GM06990 (cell line): ENCODE results near the gene DNAJB5.
"Not testable (repeated sequence)": the region's sequence is repeated elsewhere in the genome, so short reads cannot be mapped to it uniquely, and the experiment has no call there.

Experiments
- DNase-seq: peaks from one replicate; pipeline ENCODE4 v3.0.0-alpha.2; 2011; ENCODE audit not compliant: insufficient read length; ENCODE audit errors: extremely low read depth
- H3K27me3 ChIP-seq: replicated peaks from 2 replicates; pipeline ENCODE4 v1.6.0; 2011; ENCODE audit warnings: low read length; ENCODE audit not compliant: control insufficient read depth, insufficient read depth
- H3K36me3 ChIP-seq: 2 replicates; pipeline ENCODE4 v1.5.1; 2011; ENCODE audit warnings: low read length; ENCODE audit not compliant: control insufficient read depth, insufficient read depth
- H3K4me3 ChIP-seq: replicated peaks from 2 replicates; pipeline ENCODE4 v1.5.1; 2011; ENCODE audit warnings: low read depth, mild to moderate bottlenecking, control low read depth, low read length
- TF ChIP-seq, protein P1 (sequence below): IDR thresholded peaks from 2 replicates; pipeline ENCODE4 v1.5.1; 2011; ENCODE audit warnings: low read length, control low read depth, mild to moderate bottlenecking, inconsistent platforms; ENCODE audit not compliant: insufficient read depth, poor library complexity, severe bottlenecking

Gene DNAJB5

DNA sequence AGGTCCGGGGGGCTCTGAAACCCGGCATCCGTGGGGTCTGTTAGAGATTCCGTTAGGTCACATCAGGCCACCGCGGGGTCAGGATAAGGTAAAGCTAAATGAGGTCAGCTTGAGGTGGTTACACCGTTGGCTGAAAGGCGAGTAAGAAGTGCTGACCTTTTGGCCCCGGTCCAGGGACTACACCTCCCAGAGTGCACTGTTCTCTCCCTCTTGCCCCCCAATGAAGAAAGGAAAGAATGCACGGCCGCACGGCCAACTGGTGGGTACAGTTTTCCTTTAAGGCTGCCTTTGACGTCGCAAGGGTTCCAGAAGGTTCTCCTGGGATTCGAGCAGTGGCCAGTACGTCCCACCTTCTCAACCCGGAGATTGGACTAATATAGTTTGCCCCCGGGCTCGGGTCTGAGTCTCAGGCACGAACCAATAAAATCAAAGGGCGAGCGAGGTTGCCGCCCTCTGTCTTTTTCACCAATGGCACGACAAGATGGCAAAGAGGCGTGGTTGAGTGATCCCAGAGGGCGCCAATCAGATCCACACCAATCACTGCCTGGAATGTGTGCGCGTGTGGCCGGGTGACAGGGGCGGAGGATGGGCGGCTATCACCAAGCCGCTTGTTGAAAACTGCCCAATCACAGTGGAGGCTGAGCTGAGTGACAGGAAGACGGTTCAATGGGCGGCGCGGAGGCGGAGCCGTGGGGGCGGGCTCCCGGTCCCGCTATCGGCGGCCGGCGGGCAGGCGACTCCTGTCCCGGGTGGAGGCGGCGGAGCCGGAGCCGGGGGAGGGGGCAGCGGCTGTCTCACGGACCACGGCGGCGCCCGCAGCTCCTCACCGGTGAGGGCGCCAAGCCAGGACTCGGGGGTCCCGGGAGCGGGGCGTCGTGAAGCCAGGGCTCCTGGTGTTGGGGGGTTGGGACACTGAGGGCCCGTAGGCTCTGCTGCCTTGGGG, at the start of gene DNAJB5:
Gene DNAJB5 (plus strand): TSS at position 743 of the 943 bp plus-strand sequence. CDS start 886 bp downstream, outside the sequence.
- Histone ChIP-seq H3K36me3 (no peaks in the 10 kb centered on the region), H3K4me3 (peak within 1 kb of the TSS; percentile 83), H3K27me3 (no peaks in the 10 kb centered on the region)
- peak; percentile 98 for DNase-seq
- TF ChIP-seq, protein P1, sequence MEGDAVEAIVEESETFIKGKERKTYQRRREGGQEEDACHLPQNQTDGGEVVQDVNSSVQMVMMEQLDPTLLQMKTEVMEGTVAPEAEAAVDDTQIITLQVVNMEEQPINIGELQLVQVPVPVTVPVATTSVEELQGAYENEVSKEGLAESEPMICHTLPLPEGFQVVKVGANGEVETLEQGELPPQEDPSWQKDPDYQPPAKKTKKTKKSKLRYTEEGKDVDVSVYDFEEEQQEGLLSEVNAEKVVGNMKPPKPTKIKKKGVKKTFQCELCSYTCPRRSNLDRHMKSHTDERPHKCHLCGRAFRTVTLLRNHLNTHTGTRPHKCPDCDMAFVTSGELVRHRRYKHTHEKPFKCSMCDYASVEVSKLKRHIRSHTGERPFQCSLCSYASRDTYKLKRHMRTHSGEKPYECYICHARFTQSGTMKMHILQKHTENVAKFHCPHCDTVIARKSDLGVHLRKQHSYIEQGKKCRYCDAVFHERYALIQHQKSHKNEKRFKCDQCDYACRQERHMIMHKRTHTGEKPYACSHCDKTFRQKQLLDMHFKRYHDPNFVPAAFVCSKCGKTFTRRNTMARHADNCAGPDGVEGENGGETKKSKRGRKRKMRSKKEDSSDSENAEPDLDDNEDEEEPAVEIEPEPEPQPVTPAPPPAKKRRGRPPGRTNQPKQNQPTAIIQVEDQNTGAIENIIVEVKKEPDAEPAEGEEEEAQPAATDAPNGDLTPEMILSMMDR = no peak

DNA sequence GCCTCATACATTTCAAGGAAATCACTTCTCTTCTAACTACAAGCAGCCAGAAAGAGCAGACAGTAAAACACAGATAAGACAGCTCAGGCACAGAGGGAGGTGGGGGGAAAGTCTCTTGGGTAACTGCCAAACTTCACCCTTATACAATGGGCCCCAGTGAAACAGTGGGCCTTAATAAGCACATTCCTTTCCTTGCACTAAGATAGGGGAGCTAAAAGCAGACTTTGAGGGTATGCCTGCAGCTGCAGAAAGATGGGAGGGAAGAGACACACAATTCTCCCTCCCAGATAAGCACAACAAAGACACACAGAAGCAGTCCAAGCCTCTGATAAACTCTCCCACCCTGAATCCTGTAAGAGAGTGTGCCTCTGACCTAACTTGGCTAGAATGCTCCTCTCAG, 49.6 kb upstream of the DNAJB5 start:
- DNase-seq, H3K27me3 ChIP-seq, H3K4me3 ChIP-seq: not testable (repeated sequence)

DNA sequence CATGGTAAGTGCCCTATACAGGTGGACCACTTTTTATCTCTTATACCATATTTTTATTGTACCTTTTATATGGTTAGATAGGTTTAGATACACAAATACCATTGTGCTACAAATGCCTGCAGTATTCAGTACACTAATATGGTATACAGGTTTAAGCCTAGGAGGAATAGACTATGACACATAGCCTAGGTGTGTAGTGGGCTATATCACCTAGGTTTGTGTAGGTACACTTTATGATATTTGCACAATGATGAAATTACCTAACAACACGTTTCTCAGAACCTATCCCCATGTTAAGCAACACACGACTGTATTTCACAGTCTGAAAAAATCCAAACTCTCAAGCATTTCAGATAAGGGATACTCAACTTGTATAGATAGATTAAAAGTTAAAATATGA, 41.1 kb upstream of the DNAJB5 start:
- Histone ChIP-seq H3K4me3 (no peak overlapping the region), H3K36me3 (no peaks in the 10 kb centered on the region), H3K27me3 (no peaks in the 10 kb centered on the region; the same call in 1 of the 2 replicates)
- no peak for DNase-seq
- TF ChIP-seq, protein P1 = no peak

More for the DNA sequence above, 49.6 kb upstream of the DNAJB5 start:
- not testable (repeated sequence) for H3K36me3 ChIP-seq

DNA sequence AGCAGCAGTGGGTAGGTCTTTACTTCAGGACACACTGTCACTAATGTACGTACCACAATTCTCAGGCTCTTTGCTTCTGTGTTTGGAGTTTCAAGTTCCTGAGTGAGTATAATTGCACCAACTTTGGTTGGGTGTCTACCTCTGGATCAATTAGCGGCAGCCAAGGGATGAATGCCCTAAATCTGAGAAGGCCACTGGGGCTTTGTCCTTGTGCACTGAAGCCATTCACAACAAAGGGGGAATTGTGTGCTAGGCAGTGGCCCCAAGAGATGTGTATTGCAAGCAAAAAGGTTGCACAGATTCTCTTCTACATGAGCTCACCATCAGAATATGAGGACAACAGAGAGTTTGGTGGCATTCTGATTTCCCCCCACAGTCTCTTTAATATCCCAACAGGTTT, 35.3 kb upstream of the DNAJB5 start:
- Histone ChIP-seq H3K4me3 (no peak overlapping the region), H3K27me3 (no peaks in the 10 kb centered on the region; the same call in 1 of the 2 replicates), H3K36me3 (no peaks in the 10 kb centered on the region)
- DNase-seq = no peak
- TF ChIP-seq, protein P1 = no peak

DNA sequence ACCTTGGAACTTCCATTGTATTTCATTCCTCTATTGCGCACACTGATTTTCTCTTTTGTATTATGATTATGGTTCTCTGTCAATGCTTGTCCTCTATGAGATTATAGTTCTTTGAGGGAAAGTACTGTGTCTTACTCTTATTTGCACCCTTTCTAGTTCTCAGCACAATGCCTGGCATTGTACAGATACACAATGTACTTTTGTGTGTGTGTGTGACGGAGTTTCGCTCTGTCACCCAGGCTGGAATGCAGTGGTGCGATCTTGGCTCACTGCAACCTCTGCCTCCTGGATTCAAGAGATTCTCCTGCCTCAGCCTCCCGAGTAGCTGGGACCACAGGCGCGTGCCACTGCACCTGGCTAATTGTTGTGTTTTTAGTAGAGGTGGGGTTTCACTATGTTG, 33.5 kb upstream of the DNAJB5 start:
- not testable (repeated sequence) for H3K36me3 ChIP-seq, H3K4me3 ChIP-seq, H3K27me3 ChIP-seq, DNase-seq

DNA sequence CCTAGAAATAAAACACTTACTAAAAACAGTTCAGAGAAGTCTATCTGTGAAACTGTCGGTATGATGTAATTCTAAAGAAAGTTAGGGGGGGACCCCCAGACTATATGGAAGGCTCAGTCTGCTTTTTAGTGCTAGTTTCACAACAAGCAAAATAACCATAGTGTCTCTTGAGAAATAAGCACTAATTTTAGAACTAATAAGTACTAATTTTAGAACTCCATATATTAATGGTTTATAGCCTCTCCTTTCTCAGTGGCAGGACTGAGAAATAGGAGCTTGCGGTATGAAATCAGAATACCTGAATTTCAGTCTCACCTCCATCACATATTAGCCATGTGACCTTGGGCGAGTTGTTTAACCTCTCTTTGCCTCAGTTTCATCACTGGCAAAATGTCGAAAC, 32.9 kb upstream of the DNAJB5 start:
- no peaks in the 10 kb centered on the region for H3K36me3 ChIP-seq

More for the DNA sequence above, 32.9 kb upstream of the DNAJB5 start:
- DNase-seq = peak; percentile 31
- TF ChIP-seq, protein P1 = no peak
- no peak overlapping the region for H3K4me3 ChIP-seq
- peaks cover 1% of the 10 kb centered on the region for H3K27me3 ChIP-seq
